GM23338 (cell line): Measurements from ENCODE around the gene MUC5AC. TPM values are rescaled to one million over a fixed set of nuclear protein-coding genes. Genes with fewer than 3 reads are reported as not detected.

ENCODE experiments used
- ATAC-seq: fragments of 200-7000 bp; cut with Tn5 transposase; 3 replicates; pipeline ENCODE4 v1.9.1; 2020
- DNase-seq: peaks from one replicate; pipeline ENCODE4 v3.0.0-alpha.2; 2015; ENCODE audit warnings: low spot score
- H2AFZ ChIP-seq: fragments of 200-600 bp; sonication (generic); 2 replicates; pipeline ENCODE4 v1.8.0; 2016; ENCODE audit warnings: antibody characterized with exemption, mild to moderate bottlenecking, moderate library complexity
- H3F3A ChIP-seq: fragments of 200-600 bp; sonication (generic); replicated peaks from 2 replicates; pipeline ENCODE4 v1.8.0; 2017; ENCODE audit warnings: antibody characterized with exemption, mixed run types, low read depth
- H3K27ac ChIP-seq: fragments of 200-600 bp; sonication (generic); 2 replicates; pipeline ENCODE4 v1.6.1; 2016; ENCODE audit warnings: low read depth
- H3K27me3 ChIP-seq: fragments of 200-600 bp; sonication (generic); 2 replicates; pipeline ENCODE4 v1.8.0; 2016; ENCODE audit warnings: mild to moderate bottlenecking, mixed run types, moderate library complexity; ENCODE audit not compliant: insufficient read depth
- H3K36me3 ChIP-seq: fragments of 200-600 bp; sonication (generic); 2 replicates; pipeline ENCODE4 v1.8.0; 2016; ENCODE audit warnings: mild to moderate bottlenecking; ENCODE audit not compliant: insufficient read depth
- H3K4me1 ChIP-seq: fragments of 200-600 bp; sonication (generic); 2 replicates; pipeline ENCODE4 v1.8.0; 2016; ENCODE audit warnings: mild to moderate bottlenecking, moderate library complexity; ENCODE audit not compliant: insufficient read depth
- H3K4me2 ChIP-seq: fragments of 200-600 bp; sonication (generic); 2 replicates; pipeline ENCODE4 v1.7.1; 2017; ENCODE audit warnings: mixed run types
- H3K4me3 ChIP-seq: fragments of 200-600 bp; sonication (generic); 2 replicates; pipeline ENCODE4 v1.6.1; 2016; ENCODE audit warnings: mixed run types
- H3K79me2 ChIP-seq: fragments of 200-600 bp; sonication (generic); replicated peaks from 2 replicates; pipeline ENCODE4 v1.8.0; 2017; ENCODE audit warnings: mild to moderate bottlenecking; ENCODE audit not compliant: insufficient read depth
- H3K9me2 ChIP-seq: fragments of 200-600 bp; sonication (generic); 2 replicates; pipeline ENCODE4 v1.8.0; 2017; ENCODE audit not compliant: insufficient read depth
- H4K20me1 ChIP-seq: fragments of 200-600 bp; sonication (generic); replicated peaks from 2 replicates; pipeline ENCODE4 v1.8.0; 2017; ENCODE audit warnings: mild to moderate bottlenecking; ENCODE audit not compliant: insufficient read depth
- H3K27ac Mint-ChIP-seq: 2 replicates; pipeline ENCODE4 v1.8.0; 2020; ENCODE audit warnings: inconsistent platforms, mild to moderate bottlenecking, moderate library complexity, mixed read lengths
- H3K27me3 Mint-ChIP-seq: 3 replicates; pipeline ENCODE4 v1.8.0; 2022; ENCODE audit warnings: low read depth, mild to moderate bottlenecking, moderate library complexity, mixed read lengths, inconsistent platforms; ENCODE audit not compliant: insufficient read depth, poor library complexity
- H3K36me3 Mint-ChIP-seq: 3 replicates; pipeline ENCODE4 v1.8.0; 2021; ENCODE audit warnings: low read depth, mild to moderate bottlenecking, inconsistent platforms, moderate library complexity, mixed read lengths
- H3K4me1 Mint-ChIP-seq: 3 replicates; pipeline ENCODE4 v1.8.0; 2020; ENCODE audit warnings: mild to moderate bottlenecking, inconsistent platforms, mixed read lengths
- H3K4me3 Mint-ChIP-seq: 3 replicates; pipeline ENCODE4 v1.8.0; 2021; ENCODE audit warnings: moderate library complexity, mild to moderate bottlenecking, inconsistent platforms, mixed read lengths
- H3K9me3 Mint-ChIP-seq: 3 replicates; pipeline ENCODE4 v1.8.0; 2020; ENCODE audit warnings: moderate library complexity, mild to moderate bottlenecking, inconsistent platforms, mixed read lengths
- CREB1 ChIP-seq: fragments of 250-450 bp; sonication (Bioruptor Pico); IDR thresholded peaks from 2 replicates; pipeline ENCODE4 v1.5.0; 2020; ENCODE audit warnings: low read depth, mild to moderate bottlenecking, moderate library complexity
- CTCF ChIP-seq, 2 experiments: fragments of 200-600 bp in 1 of 2; sonication (generic) in 1 of 2; conservative IDR thresholded peaks; 2 replicates each; pipeline versions ENCODE4 v1.5.1 to v1.6.1; 2016 to 2017; ENCODE audit warnings: antibody characterized with exemption in 2 of 2, low read depth in 2 of 2, mild to moderate bottlenecking in 2 of 2, moderate library complexity in 1 of 2
- EZH2 ChIP-seq: fragments of 200-600 bp; sonication (generic); IDR thresholded peaks from one replicate; pipeline ENCODE4 v1.8.0; 2017; ENCODE audit warnings: antibody characterized with exemption, mild to moderate bottlenecking, low read depth; ENCODE audit not compliant: unreplicated experiment
- EZH2phosphoT487 ChIP-seq: fragments of 200-600 bp; sonication (generic); IDR thresholded peaks from one replicate; pipeline ENCODE4 v1.8.1; 2018; ENCODE audit warnings: antibody characterized with exemption; ENCODE audit not compliant: unreplicated experiment
- JUNB ChIP-seq: IDR thresholded peaks from one replicate; pipeline ENCODE4 v1.6.1; 2016; ENCODE audit warnings: antibody characterized with exemption; ENCODE audit not compliant: unreplicated experiment
- NANOG ChIP-seq: IDR thresholded peaks from 2 replicates; pipeline ENCODE4 v1.6.1; 2016; ENCODE audit warnings: antibody characterized with exemption, borderline replicate concordance
- POLR2AphosphoS5 ChIP-seq: IDR thresholded peaks from 2 replicates; pipeline ENCODE4 v1.6.1; 2016; ENCODE audit warnings: antibody characterized with exemption, low read depth
- STAT1 ChIP-seq: IDR thresholded peaks from one replicate; pipeline ENCODE4 v1.6.1; 2016; ENCODE audit warnings: antibody characterized with exemption; ENCODE audit not compliant: unreplicated experiment
- ZNF331 ChIP-seq: fragments of 250-450 bp; sonication (Bioruptor Pico); IDR thresholded peaks from 2 replicates; pipeline ENCODE4 v1.5.0; 2020; ENCODE audit warnings: low read depth, mild to moderate bottlenecking, moderate library complexity
- ZNF462 ChIP-seq: fragments of 250-450 bp; sonication (Bioruptor Pico); IDR thresholded peaks from 2 replicates; pipeline ENCODE4 v1.5.0; 2020; ENCODE audit warnings: mild to moderate bottlenecking, moderate library complexity
- polyA plus RNA-seq: library from polyadenylated mRNA; unstranded; fragments of >200 nt; fragmentation: Nextera tagmentation; extraction: Ambion mirVana; gene quantifications from 2 replicates; pipeline ENCODE4 v1.2.1, GENCODE V29; 2016
- total RNA-seq: library from RNA; depleted of rRNA; stranded (reverse); fragments of >200 nt; shearing (Covaris generic); gene quantifications from 2 replicates; pipeline ENCODE4 v1.2.3, GENCODE V29; 2014
- TF ChIP-seq, protein P1 (sequence below): IDR thresholded peaks from one replicate; pipeline ENCODE4 v1.6.1; 2018; ENCODE audit warnings: antibody characterized with exemption; ENCODE audit not compliant: unreplicated experiment
- TF ChIP-seq, protein P2 (sequence below): IDR thresholded peaks from 2 replicates; pipeline ENCODE4 v1.6.1; 2016; ENCODE audit warnings: antibody characterized with exemption

MUC5AC gene
- total and polyA plus RNA-seq, 2 experiments from 2014 or later, result not detected

DNA sequence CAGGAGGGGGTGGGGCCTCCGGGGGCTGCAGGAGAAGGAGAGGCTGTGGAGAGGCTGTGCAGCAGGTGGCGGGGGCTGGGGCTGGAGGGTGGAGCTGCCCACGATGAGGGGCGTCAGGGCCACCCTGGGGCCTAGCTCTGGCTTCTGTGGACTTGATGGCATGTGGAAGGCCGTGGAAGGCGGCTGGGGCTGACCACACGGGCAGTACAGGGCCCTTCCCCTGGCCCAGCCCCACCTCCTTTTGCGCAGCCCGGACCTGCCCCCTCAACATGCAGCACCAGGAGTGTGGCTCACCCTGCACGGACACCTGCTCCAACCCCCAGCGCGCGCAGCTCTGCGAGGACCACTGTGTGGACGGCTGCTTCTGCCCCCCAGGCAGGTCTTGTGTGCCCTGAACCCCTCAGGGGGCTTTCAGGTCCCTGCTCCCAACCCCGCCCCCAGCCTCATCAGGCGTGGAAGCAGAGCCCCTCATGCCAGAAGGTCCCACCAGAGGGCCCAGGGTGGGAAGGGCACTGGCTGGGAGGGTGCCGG lies 71.2 kb downstream of the MUC5AC start:
- H3K36me3 Mint-ChIP-seq, result no peaks in the 10 kb centered on the region
- no peak overlapping the region for H3K27ac Mint-ChIP-seq
- no peaks in the 10 kb centered on the region for H3F3A ChIP-seq
- H3K4me3 Mint-ChIP-seq, result no peak overlapping the region
- ATAC-seq (no peak), DNase-seq (peak; percentile 0)
- no peak overlapping the region for H3K4me3 ChIP-seq
- H3K9me3 Mint-ChIP-seq, result no peaks in the 10 kb centered on the region
- no peak overlapping the region for H2AFZ ChIP-seq
- no peaks in the 10 kb centered on the region for H3K79me2 ChIP-seq
- H3K27me3 ChIP-seq, result no peaks in the 10 kb centered on the region
- no peaks in the 10 kb centered on the region for H3K36me3 ChIP-seq
- H3K9me2 ChIP-seq, result no peaks in the 10 kb centered on the region
- H4K20me1 ChIP-seq, result no peaks in the 10 kb centered on the region
- peaks cover 2% of the 10 kb centered on the region for H3K4me1 Mint-ChIP-seq
- peaks cover 1% of the 10 kb centered on the region for H3K27me3 Mint-ChIP-seq
- no peaks in the 10 kb centered on the region for H3K4me1 ChIP-seq
- no peak overlapping the region for H3K4me2 ChIP-seq
- TF ChIP-seq STAT1, result no peak
- no peak for TF ChIP-seq NANOG
- TF ChIP-seq ZNF331 (CRISPR knock-in tag), result no peak
- no peak for TF ChIP-seq ZNF462 (CRISPR knock-in tag)
- TF ChIP-seq EZH2, result no peak
- TF ChIP-seq CREB1 (CRISPR knock-in tag), result no peak
- TF ChIP-seq, protein P1, sequence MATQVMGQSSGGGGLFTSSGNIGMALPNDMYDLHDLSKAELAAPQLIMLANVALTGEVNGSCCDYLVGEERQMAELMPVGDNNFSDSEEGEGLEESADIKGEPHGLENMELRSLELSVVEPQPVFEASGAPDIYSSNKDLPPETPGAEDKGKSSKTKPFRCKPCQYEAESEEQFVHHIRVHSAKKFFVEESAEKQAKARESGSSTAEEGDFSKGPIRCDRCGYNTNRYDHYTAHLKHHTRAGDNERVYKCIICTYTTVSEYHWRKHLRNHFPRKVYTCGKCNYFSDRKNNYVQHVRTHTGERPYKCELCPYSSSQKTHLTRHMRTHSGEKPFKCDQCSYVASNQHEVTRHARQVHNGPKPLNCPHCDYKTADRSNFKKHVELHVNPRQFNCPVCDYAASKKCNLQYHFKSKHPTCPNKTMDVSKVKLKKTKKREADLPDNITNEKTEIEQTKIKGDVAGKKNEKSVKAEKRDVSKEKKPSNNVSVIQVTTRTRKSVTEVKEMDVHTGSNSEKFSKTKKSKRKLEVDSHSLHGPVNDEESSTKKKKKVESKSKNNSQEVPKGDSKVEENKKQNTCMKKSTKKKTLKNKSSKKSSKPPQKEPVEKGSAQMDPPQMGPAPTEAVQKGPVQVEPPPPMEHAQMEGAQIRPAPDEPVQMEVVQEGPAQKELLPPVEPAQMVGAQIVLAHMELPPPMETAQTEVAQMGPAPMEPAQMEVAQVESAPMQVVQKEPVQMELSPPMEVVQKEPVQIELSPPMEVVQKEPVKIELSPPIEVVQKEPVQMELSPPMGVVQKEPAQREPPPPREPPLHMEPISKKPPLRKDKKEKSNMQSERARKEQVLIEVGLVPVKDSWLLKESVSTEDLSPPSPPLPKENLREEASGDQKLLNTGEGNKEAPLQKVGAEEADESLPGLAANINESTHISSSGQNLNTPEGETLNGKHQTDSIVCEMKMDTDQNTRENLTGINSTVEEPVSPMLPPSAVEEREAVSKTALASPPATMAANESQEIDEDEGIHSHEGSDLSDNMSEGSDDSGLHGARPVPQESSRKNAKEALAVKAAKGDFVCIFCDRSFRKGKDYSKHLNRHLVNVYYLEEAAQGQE, result no peak
- TF ChIP-seq POLR2AphosphoS5, result no peak
- TF ChIP-seq, protein P2, sequence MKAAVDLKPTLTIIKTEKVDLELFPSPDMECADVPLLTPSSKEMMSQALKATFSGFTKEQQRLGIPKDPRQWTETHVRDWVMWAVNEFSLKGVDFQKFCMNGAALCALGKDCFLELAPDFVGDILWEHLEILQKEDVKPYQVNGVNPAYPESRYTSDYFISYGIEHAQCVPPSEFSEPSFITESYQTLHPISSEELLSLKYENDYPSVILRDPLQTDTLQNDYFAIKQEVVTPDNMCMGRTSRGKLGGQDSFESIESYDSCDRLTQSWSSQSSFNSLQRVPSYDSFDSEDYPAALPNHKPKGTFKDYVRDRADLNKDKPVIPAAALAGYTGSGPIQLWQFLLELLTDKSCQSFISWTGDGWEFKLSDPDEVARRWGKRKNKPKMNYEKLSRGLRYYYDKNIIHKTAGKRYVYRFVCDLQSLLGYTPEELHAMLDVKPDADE, result no peak
- no peak for TF ChIP-seq JUNB
- TF ChIP-seq EZH2phosphoT487, result no peak
- no peak for TF ChIP-seq CTCF (conservative IDR thresholded peaks at IDR 0.05; ENCODE audit: low read depth in 2 of 2)
- no peak overlapping the region for H3K27ac ChIP-seq
